Measurements from ENCODE around the gene ADIPOR2. TPM values are rescaled to one million over a fixed set of nuclear protein-coding genes. Genes with fewer than 3 reads are reported as not detected.
A peak's percentile ranks its signal among the peaks of the same experiment; 100 is the strongest.
"Not testable (repeated sequence)": the region's sequence is repeated elsewhere in the genome, so short reads cannot be mapped to it uniquely, and the experiment has no call there.

Gene ADIPOR2
- total RNA-seq, 1 donor from 2014 or later: 35.7 TPM

- no peak for DNase-seq
Measured at GRCh38 chr12:1815814-1816729, 125.2 kb downstream of the ADIPOR2 start.

GRCh38 chr12:1816730-1817348 lies 126.0 kb downstream of the ADIPOR2 start:
- DNase-seq: no peak

DNA sequence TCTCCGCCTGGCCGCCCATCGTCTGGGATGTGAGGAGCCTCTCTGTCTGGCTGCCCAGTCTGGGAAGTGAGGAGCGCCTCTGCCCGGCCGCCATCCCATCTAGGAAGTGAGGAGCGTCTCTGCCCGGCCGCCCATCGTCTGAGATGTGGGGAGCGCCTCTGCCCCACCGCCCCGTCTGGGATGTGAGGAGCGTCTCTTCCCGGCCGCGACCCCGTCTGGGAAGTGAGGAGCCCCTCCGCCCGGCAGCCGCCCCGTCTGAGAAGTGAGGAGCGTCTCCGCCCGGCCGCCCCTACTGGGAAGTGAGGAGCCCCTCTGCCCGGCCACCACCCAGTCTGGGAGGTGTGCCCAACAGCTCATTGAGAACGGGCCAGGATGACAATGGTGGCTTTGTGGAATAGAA lies 127.1 kb downstream of the ADIPOR2 start:
- not testable (repeated sequence) for DNase-seq

DNA sequence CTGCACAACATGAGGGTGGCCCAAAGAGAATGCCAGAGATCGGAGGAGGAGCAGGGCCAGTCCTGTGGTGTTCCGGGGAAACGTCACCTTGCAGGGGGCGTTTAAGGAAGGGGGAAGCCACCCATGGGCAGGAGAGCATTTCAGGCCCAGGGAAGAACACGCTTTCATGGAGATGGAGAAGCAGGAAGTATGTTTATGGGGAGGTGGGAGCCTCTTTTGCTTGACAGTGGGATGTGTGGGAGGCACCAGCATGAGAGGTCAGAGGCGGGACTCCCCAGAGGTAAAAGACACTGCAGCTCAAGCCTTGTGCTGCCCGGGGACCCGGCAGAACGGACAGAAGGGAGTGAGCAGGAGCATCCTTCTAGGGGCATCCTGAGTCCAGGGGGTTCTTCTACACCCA lies 128.2 kb downstream of the ADIPOR2 start:
- no peak for DNase-seq

DNA sequence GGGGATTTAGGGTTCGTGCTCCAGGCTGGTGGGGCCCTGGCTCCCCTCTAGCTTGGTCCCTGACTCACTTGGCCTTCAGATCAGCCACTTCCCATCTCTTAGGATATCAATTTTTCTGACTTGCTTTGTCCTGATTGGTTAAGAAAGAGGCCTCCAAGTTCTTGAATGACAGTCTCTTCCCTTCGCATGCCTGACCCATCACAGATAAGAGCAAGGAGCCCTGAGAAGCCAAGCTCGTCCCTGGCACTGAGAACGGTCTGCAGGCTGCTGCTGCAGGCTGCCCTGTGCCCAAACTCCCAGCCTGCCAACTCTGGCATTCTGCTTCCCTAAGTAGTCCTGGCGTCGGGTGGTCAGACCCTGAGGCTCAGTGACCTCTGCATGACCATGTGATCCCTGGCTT lies 128.7 kb downstream of the ADIPOR2 start:
- DNase-seq: no peak

GRCh38 chr12:1820191-1820895 lies 129.5 kb downstream of the ADIPOR2 start, which contains the start of gene LRTM2:
Gene LRTM2, plus strand, starts transcription at chr12:1820565. Its CDS starts 7,584 bp downstream, at chr12:1828149.
- DNase-seq: peak; percentile 29

GRCh38 chr12:1820896-1821291 lies 130.0 kb downstream of the ADIPOR2 start:
- no peak for DNase-seq

DNA sequence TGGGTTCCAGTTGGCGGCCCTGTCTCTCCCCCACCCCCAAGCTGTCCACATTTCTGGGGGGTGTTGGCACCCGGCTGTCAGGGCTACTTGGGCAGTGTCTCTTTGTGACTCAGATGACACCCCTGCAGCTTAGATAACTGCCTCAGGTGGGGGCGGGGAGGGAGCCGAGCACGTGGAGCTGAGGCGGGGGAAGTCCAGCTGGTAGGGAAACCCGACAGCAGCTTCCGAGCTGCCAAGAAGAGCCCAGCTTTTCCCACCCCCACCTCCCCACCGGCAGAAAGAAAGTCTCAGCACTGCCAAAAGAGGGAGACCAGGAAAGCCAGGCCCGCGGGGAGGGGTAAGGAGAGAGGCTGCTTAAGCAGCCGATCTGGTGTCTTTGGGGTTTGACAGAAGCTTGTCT lies 130.9 kb downstream of the ADIPOR2 start:
- DNase-seq: peak; percentile 56

GRCh38 chr12:1822699-1823098 lies 131.8 kb downstream of the ADIPOR2 start:
- no peak for DNase-seq

- DNase-seq: no peak
Measured at GRCh38 chr12:1823237-1823636, 132.4 kb downstream of the ADIPOR2 start.

- DNase-seq: no peak
Measured at GRCh38 chr12:1825382-1826102, 134.7 kb downstream of the ADIPOR2 start.

- DNase-seq: no peak
Measured at GRCh38 chr12:1826401-1826800, 135.5 kb downstream of the ADIPOR2 start.

- DNase-seq: no peak
Measured at GRCh38 chr12:1826867-1827705, 136.2 kb downstream of the ADIPOR2 start.

DNA sequence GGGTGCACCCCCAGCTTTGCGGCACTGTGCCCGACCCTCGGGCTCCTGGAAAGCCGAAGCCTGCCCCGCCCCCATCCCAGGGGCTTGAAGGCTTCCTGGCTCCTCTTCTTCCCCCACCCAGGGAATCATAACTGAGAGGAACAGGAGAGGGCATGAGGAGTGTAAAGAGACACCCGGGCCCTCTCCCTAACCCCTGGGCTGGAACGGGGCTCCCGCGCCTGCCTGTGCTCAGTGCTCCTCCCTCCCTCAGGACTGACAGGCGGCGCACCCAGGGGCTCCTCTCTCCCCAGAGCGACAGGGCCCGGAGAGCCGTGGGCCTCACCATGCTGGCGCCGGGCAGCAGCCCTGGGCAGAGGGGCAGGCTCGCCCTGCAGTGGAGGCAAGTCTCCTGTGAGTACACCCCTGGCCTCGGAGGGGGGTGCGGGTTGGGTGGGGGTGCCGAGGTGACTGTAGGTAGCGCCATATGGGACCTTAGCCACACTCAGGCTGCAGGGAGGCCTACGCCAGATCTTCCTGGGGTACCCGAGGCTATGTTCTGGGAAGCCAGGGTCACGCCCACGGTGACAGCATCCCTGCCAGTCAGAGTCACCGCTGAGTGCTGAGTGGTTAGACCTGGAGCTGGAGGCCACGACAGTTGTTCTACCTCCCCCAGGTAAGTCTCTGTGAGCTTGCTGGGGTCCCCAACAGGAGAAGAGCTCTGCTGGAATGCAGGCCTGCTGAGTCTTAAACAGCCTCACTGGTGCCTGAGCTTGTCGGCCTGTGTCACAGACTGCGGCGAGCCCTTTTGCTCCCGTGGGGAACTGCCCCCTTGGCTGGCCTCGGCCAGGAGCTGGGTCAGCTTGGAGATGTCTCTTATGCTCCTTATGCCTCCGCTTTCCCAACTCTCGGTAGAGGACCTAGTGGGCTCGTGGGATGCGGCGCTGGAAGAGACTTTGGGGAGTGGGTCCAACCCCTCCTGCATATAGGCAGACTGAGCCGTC lies 137.2 kb downstream of the ADIPOR2 start:
- no peak for DNase-seq

- DNase-seq: no peak
Measured at GRCh38 chr12:1828856-1829255, 138.0 kb downstream of the ADIPOR2 start.

- no peak for DNase-seq
Measured at GRCh38 chr12:1829306-1829900, 138.5 kb downstream of the ADIPOR2 start.

DNA sequence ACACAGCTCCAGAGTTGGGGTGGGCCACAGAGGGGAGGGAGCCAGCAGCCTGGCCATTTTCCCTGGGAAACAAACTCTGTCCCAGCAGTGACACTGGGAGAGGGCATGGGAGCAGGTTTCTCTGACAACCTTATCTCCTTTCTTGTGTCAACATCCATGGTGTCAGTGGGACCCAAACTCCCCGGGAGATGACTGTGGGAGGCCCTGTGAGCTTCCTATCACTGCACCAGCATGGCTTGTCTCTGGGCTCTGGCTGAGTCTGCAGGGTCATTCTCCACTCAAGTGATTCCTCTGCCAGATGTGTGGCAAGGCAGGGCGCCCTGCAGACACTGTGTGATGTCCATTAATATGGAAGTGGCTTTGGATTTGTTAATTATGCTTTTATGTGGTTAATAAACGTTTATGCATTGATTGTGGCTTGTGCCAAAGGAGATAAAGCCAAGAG lies 139.6 kb downstream of the ADIPOR2 start:
- no peak for DNase-seq

DNA sequence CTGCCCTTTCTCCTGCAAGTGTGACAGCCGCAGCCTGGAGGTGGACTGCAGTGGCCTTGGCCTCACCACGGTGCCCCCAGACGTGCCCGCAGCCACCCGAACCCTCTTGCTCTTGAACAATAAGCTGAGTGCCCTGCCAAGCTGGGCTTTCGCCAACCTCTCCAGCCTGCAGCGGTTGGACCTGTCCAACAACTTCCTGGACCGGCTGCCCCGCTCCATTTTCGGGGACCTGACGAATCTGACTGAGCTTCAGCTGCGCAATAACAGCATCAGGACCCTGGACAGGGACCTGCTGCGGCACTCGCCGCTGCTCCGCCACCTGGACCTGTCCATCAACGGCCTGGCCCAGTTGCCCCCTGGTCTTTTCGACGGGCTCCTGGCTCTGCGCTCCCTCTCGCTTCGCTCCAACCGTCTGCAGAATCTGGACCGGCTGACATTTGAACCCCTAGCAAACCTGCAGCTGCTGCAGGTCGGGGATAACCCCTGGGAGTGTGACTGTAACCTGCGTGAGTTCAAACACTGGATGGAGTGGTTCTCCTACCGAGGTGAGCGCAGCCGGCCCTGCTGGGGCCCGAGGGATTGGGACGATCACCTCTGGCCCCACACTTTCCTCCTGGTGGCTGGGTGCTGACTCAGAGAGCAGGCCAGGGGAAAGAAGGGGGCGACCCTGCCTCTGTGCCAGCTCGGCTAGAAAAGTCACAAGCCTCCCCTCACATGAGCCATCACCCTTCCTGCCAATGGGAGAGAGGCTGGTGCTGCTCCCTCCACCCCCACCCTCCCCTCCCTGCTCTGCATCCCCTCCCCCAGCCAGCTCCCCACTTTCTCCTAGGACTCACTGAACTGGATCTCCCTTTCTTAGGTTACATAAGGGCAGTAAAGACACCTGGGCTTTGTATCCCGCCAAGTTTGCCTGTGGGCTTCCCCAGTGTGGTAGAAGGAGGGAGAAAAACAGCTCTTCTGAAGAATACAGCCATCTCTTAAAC lies 140.4 kb downstream of the ADIPOR2 start:
- no peak for DNase-seq

All from occipital lobe (tissue), 2 donors.